OCI-LY3 (cell line): Measurements from ENCODE around the gene MLF2.

Experiments
- CTCF ChIP-seq: fragments of 200-600, 300-600 bp; sonication (generic); IDR thresholded peaks from 2 replicates; pipeline ENCODE4 v1.5.1; 2014; ENCODE audit warnings: antibody characterized with exemption, low read length, low read depth
- EZH2phosphoT487 ChIP-seq: fragments of 200-600 bp; shearing (Covaris generic); IDR thresholded peaks from 2 replicates; pipeline ENCODE4 v1.6.1; 2018; ENCODE audit warnings: antibody characterized with exemption, mixed run types, low read depth

DNA sequence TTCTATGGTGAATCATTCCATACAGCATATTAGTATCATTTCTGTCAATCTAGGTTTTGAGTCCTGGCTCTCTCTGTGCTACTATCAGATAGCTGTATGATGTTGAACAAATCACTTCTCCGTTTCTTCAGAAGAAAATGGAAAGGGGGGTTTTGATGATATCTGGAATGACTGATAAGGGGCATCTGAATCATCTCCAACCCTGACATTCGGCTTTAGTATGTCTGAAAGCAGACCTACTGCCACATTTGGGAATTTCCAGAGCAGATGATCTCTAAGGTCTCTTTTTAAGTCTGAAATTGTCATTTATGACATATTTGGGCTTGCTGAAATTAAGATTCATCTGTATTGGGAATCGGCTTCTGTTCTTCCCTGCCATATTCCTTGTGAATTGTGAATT, 10.1 kb downstream of the MLF2 start:
- TF ChIP-seq CTCF, result no peak
- no peak for TF ChIP-seq EZH2phosphoT487
